HG03108 (cell line): Measurements from ENCODE around the gene MARVELD3.
"Not testable (repeated sequence)": the region's sequence is repeated elsewhere in the genome, so short reads cannot be mapped to it uniquely, and the experiment has no call there.

Experiments used
- ATAC-seq: cut with Tn5 transposase; IDR thresholded peaks from one replicate; pipeline ENCODE4 v1.9.1; 2021; ENCODE audit warnings: moderate library complexity; ENCODE audit not compliant: unreplicated experiment

MARVELD3 gene

GRCh38 chr16:71670537-71670936, 44.6 kb downstream of the MARVELD3 start:
- no peak for ATAC-seq

- ATAC-seq: no peak
These were observed 45.2 kb downstream of the MARVELD3 start for GRCh38 chr16:71671165-71671564.

- ATAC-seq: no peak
These were observed 46.1 kb downstream of the MARVELD3 start for GRCh38 chr16:71672125-71672524.

GRCh38 chr16:71672803-71673581, 47.0 kb downstream of the MARVELD3 start:
- no peak for ATAC-seq

- ATAC-seq: no peak
These were observed 47.6 kb downstream of the MARVELD3 start for GRCh38 chr16:71673582-71673973.

- ATAC-seq: no peak
These were observed 48.2 kb downstream of the MARVELD3 start for GRCh38 chr16:71674229-71674628.

- ATAC-seq: no peak
These were observed 49.4 kb downstream of the MARVELD3 start for GRCh38 chr16:71675380-71675779.

- ATAC-seq: no peak
These were observed 50.3 kb downstream of the MARVELD3 start for GRCh38 chr16:71676236-71676635.

- ATAC-seq: no peak
These were observed 55.4 kb downstream of the MARVELD3 start for GRCh38 chr16:71681360-71681759.

GRCh38 chr16:71684280-71684679, 58.3 kb downstream of the MARVELD3 start:
- ATAC-seq: not testable (repeated sequence)
